Measurements from ENCODE around the gene CHSY3.

The CHSY3 gene

GRCh38 chr5:129977810-129978209, 73.5 kb downstream of the CHSY3 start:
- Histone ChIP-seq H2BK5ac (ENCODE audit: low read length) (no peak overlapping the region), H2AFZ (ENCODE audit: low read length) (no peak overlapping the region), H4K91ac (ENCODE audit: low read depth, low read length, poor library complexity) (no peak overlapping the region)

GRCh38 chr5:129978270-129978669, 74.0 kb downstream of the CHSY3 start:
- H3K4me2 ChIP-seq (ENCODE audit: insufficient read depth, low read length, poor library complexity, severe bottlenecking): no peak overlapping the region
- H2BK15ac ChIP-seq (ENCODE audit: low read length): no peak overlapping the region
- H3K4me1 ChIP-seq (ENCODE audit: control insufficient read depth in 2 of 2, insufficient read depth in 1 of 2, low read depth in 1 of 2, low read length in 2 of 2): no peaks in the 10 kb centered on the region
- H3K27ac ChIP-seq (replicated peaks; ENCODE audit: low read length): no peak overlapping the region
- no peak overlapping the region for H4K91ac ChIP-seq (ENCODE audit: low read depth, low read length, poor library complexity)
- no peak overlapping the region for H2AFZ ChIP-seq (ENCODE audit: low read length)
- no peak overlapping the region for H3K18ac ChIP-seq (ENCODE audit: low read length)
- no CpG with 5 or more reads among the region's 1 CpG for WGBS, 2 donors (ENCODE audit: extremely low coverage in 2 of 2, insufficient read length in 2 of 2, insufficient replicate concordance in 1 of 2)
- H3K9me3 ChIP-seq (replicated peaks in 1 of 2; ENCODE audit: control insufficient read depth in 2 of 2, insufficient read depth in 1 of 2, low read depth in 1 of 2, low read length in 2 of 2): no peaks in the 10 kb centered on the region
- no peaks in the 10 kb centered on the region for H3K36me3 ChIP-seq (replicated peaks in 1 of 2; ENCODE audit: control insufficient read depth in 2 of 2, insufficient read depth in 2 of 2, low read length in 2 of 2)
- no peak overlapping the region for H3K9ac ChIP-seq (ENCODE audit: low read depth, low read length, poor library complexity)
- no peak overlapping the region for H2BK120ac ChIP-seq (ENCODE audit: low read depth, low read length)
- no peak overlapping the region for H2BK12ac ChIP-seq (ENCODE audit: low read length)
- H3K4me3 ChIP-seq (ENCODE audit: low read length in 2 of 2): no peak overlapping the region
- no peak overlapping the region for H4K8ac ChIP-seq (ENCODE audit: low read depth, low read length)
- no peaks in the 10 kb centered on the region for H3K27me3 ChIP-seq (ENCODE audit: control insufficient read depth in 3 of 3, insufficient read depth in 3 of 3, low read depth in 1 of 3, low read length in 3 of 3)
- no peak overlapping the region for H3K14ac ChIP-seq (ENCODE audit: low read length)
- no peak overlapping the region for H3K23ac ChIP-seq (ENCODE audit: low read depth, low read length, poor library complexity)
- DNase-seq (ENCODE audit: low spot score): no peak
- H2AK5ac ChIP-seq (ENCODE audit: low read depth, low read length): no peak overlapping the region
- H3K4ac ChIP-seq (ENCODE audit: low read length): no peak overlapping the region
- no peak overlapping the region for H2BK5ac ChIP-seq (ENCODE audit: low read length)
- H3K79me1 ChIP-seq (ENCODE audit: low read depth, low read length): no peaks in the 10 kb centered on the region

More at GRCh38 chr5:129977810-129978209, 73.5 kb downstream of the CHSY3 start:
- Histone ChIP-seq H3K4ac (ENCODE audit: low read length) (no peak overlapping the region), H3K36me3 (replicated peaks in 1 of 2; ENCODE audit: control insufficient read depth in 2 of 2, insufficient read depth in 2 of 2, low read length in 2 of 2) (no peaks in the 10 kb centered on the region), H3K27ac (replicated peaks; ENCODE audit: low read length) (no peak overlapping the region), H2BK15ac (ENCODE audit: low read length) (no peak overlapping the region), H3K27me3 (ENCODE audit: control insufficient read depth in 3 of 3, insufficient read depth in 3 of 3, low read depth in 1 of 3, low read length in 3 of 3) (no peaks in the 10 kb centered on the region), H3K4me1 (ENCODE audit: control insufficient read depth in 2 of 2, insufficient read depth in 1 of 2, low read depth in 1 of 2, low read length in 2 of 2) (no peaks in the 10 kb centered on the region), H3K14ac (ENCODE audit: low read length) (no peak overlapping the region), H3K9ac (ENCODE audit: low read depth, low read length, poor library complexity) (no peak overlapping the region), H3K4me3 (ENCODE audit: low read length in 2 of 2) (no peak overlapping the region), H3K23ac (ENCODE audit: low read depth, low read length, poor library complexity) (no peak overlapping the region), H3K79me1 (ENCODE audit: low read depth, low read length) (no peaks in the 10 kb centered on the region), H2AK5ac (ENCODE audit: low read depth, low read length) (no peak overlapping the region), H3K18ac (ENCODE audit: low read length) (no peak overlapping the region), H3K9me3 (replicated peaks in 1 of 2; ENCODE audit: control insufficient read depth in 2 of 2, insufficient read depth in 1 of 2, low read depth in 1 of 2, low read length in 2 of 2) (no peaks in the 10 kb centered on the region), H4K8ac (ENCODE audit: low read depth, low read length) (no peak overlapping the region), H2BK120ac (ENCODE audit: low read depth, low read length) (no peak overlapping the region), H2BK12ac (ENCODE audit: low read length) (no peak overlapping the region), H3K4me2 (ENCODE audit: insufficient read depth, low read length, poor library complexity, severe bottlenecking) (no peak overlapping the region)
- no peak for DNase-seq (ENCODE audit: low spot score)

GRCh38 chr5:129988453-129988852, 84.2 kb downstream of the CHSY3 start:
- Histone ChIP-seq H3K23ac (ENCODE audit: low read depth, low read length, poor library complexity) (no peak overlapping the region), H3K4me1 (ENCODE audit: control insufficient read depth in 2 of 2, insufficient read depth in 1 of 2, low read depth in 1 of 2, low read length in 2 of 2) (no peaks in the 10 kb centered on the region), H3K79me1 (ENCODE audit: low read depth, low read length) (no peaks in the 10 kb centered on the region), H3K18ac (ENCODE audit: low read length) (no peak overlapping the region), H3K14ac (ENCODE audit: low read length) (no peak overlapping the region), H2AK5ac (ENCODE audit: low read depth, low read length) (no peak overlapping the region), H2BK15ac (ENCODE audit: low read length) (no peak overlapping the region), H3K4me3 (ENCODE audit: low read length in 2 of 2) (no peak overlapping the region), H2BK12ac (ENCODE audit: low read length) (no peak overlapping the region), H2BK120ac (ENCODE audit: low read depth, low read length) (no peak overlapping the region), H3K27ac (replicated peaks; ENCODE audit: low read length) (no peak overlapping the region), H3K27me3 (ENCODE audit: control insufficient read depth in 3 of 3, insufficient read depth in 3 of 3, low read depth in 1 of 3, low read length in 3 of 3) (no peaks in the 10 kb centered on the region), H3K4ac (ENCODE audit: low read length) (no peak overlapping the region), H4K91ac (ENCODE audit: low read depth, low read length, poor library complexity) (no peak overlapping the region), H3K36me3 (replicated peaks in 1 of 2; ENCODE audit: control insufficient read depth in 2 of 2, insufficient read depth in 2 of 2, low read length in 2 of 2) (no peaks in the 10 kb centered on the region), H3K4me2 (ENCODE audit: insufficient read depth, low read length, poor library complexity, severe bottlenecking) (no peak overlapping the region), H4K8ac (ENCODE audit: low read depth, low read length) (no peak overlapping the region), H3K9ac (ENCODE audit: low read depth, low read length, poor library complexity) (no peak overlapping the region), H2AFZ (ENCODE audit: low read length) (no peak overlapping the region), H3K9me3 (replicated peaks in 1 of 2; ENCODE audit: control insufficient read depth in 2 of 2, insufficient read depth in 1 of 2, low read depth in 1 of 2, low read length in 2 of 2) (no peaks in the 10 kb centered on the region), H2BK5ac (ENCODE audit: low read length) (no peak overlapping the region)
- DNase-seq (ENCODE audit: low spot score): no peak

- DNase-seq (ENCODE audit: low spot score): no peak
- H3K23ac ChIP-seq (ENCODE audit: low read depth, low read length, poor library complexity): no peak overlapping the region
- H3K18ac ChIP-seq (ENCODE audit: low read length): no peak overlapping the region
- H3K79me1 ChIP-seq (ENCODE audit: low read depth, low read length): no peaks in the 10 kb centered on the region
- no peaks in the 10 kb centered on the region for H3K27me3 ChIP-seq (ENCODE audit: control insufficient read depth in 3 of 3, insufficient read depth in 3 of 3, low read depth in 1 of 3, low read length in 3 of 3)
- no peak overlapping the region for H2BK12ac ChIP-seq (ENCODE audit: low read length)
- H4K91ac ChIP-seq (ENCODE audit: low read depth, low read length, poor library complexity): no peak overlapping the region
- no peak overlapping the region for H2AFZ ChIP-seq (ENCODE audit: low read length)
- no peak overlapping the region for H2AK5ac ChIP-seq (ENCODE audit: low read depth, low read length)
- no peak overlapping the region for H4K8ac ChIP-seq (ENCODE audit: low read depth, low read length)
- H3K4me3 ChIP-seq (ENCODE audit: low read length in 2 of 2): no peak overlapping the region
- no peaks in the 10 kb centered on the region for H3K4me1 ChIP-seq (ENCODE audit: control insufficient read depth in 2 of 2, insufficient read depth in 1 of 2, low read depth in 1 of 2, low read length in 2 of 2)
- H3K4me2 ChIP-seq (ENCODE audit: insufficient read depth, low read length, poor library complexity, severe bottlenecking): no peak overlapping the region
- H3K27ac ChIP-seq (replicated peaks; ENCODE audit: low read length): no peak overlapping the region
- no peak overlapping the region for H2BK120ac ChIP-seq (ENCODE audit: low read depth, low read length)
- H3K9me3 ChIP-seq (replicated peaks in 1 of 2; ENCODE audit: control insufficient read depth in 2 of 2, insufficient read depth in 1 of 2, low read depth in 1 of 2, low read length in 2 of 2): no peaks in the 10 kb centered on the region
- H3K4ac ChIP-seq (ENCODE audit: low read length): no peak overlapping the region
- no peak overlapping the region for H2BK5ac ChIP-seq (ENCODE audit: low read length)
- H3K36me3 ChIP-seq (replicated peaks in 1 of 2; ENCODE audit: control insufficient read depth in 2 of 2, insufficient read depth in 2 of 2, low read length in 2 of 2): no peaks in the 10 kb centered on the region
- no peak overlapping the region for H3K14ac ChIP-seq (ENCODE audit: low read length)
- no CpG with 5 or more reads among the region's 3 CpGs for WGBS, 2 donors (ENCODE audit: extremely low coverage in 2 of 2, insufficient read length in 2 of 2, insufficient replicate concordance in 1 of 2)
- no peak overlapping the region for H3K9ac ChIP-seq (ENCODE audit: low read depth, low read length, poor library complexity)
- H2BK15ac ChIP-seq (ENCODE audit: low read length): no peak overlapping the region
Observed at GRCh38 chr5:129991780-129992179, 87.5 kb downstream of the CHSY3 start.

All from neuronal stem cell (in vitro differentiated cells).